ENCODE measurements around the gene SPATA3. TPM values are rescaled to one million over a fixed set of nuclear protein-coding genes. Genes with fewer than 3 reads are reported as not detected.

SPATA3 gene
- total RNA-seq, 6 experiments from 2014 or later, result not detected

DNA sequence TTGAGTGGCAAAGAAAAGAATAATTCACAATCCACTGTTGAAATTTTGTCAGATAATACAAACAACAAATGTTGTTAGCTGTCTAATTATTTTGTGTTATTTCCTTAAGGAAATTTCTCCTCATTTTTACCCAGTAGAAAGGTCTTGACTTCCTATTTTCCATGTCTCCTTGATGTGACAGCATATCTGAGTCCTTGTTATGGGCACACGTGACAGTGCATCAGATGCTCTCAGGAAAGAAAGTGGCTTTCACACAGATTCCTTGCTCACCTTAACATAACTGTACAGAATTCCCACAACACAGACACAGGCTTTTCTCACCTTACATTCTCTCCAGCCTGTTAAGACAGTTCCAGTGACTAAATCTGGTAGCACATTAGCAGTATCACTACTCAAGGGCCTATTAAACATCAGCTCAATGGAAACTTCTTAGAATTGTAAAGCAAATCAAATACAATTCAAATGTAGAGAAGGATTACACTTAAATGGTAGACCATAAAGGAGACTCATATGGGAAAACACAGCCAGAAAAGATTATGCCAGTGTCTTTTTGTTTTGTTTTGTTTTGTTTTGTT is 40.7 kb upstream of the SPATA3 start:
- H3K4me3 Mint-ChIP-seq, result no peak overlapping the region
- H3K4me1 Mint-ChIP-seq (ENCODE audit: low read depth), result peaks cover 13% of the 10 kb centered on the region
- no peak overlapping the region for H3K27ac Mint-ChIP-seq
- peaks cover 53% of the 10 kb centered on the region for H3K27me3 Mint-ChIP-seq (ENCODE audit: insufficient read depth)
- no peak for DNase-seq
- H3K9me3 Mint-ChIP-seq, result no peaks in the 10 kb centered on the region
- no peak for TF ChIP-seq CTCF (IDR thresholded peaks at IDR 0.05)
- no peaks in the 10 kb centered on the region for H3K36me3 Mint-ChIP-seq (ENCODE audit: low read depth)

DNA sequence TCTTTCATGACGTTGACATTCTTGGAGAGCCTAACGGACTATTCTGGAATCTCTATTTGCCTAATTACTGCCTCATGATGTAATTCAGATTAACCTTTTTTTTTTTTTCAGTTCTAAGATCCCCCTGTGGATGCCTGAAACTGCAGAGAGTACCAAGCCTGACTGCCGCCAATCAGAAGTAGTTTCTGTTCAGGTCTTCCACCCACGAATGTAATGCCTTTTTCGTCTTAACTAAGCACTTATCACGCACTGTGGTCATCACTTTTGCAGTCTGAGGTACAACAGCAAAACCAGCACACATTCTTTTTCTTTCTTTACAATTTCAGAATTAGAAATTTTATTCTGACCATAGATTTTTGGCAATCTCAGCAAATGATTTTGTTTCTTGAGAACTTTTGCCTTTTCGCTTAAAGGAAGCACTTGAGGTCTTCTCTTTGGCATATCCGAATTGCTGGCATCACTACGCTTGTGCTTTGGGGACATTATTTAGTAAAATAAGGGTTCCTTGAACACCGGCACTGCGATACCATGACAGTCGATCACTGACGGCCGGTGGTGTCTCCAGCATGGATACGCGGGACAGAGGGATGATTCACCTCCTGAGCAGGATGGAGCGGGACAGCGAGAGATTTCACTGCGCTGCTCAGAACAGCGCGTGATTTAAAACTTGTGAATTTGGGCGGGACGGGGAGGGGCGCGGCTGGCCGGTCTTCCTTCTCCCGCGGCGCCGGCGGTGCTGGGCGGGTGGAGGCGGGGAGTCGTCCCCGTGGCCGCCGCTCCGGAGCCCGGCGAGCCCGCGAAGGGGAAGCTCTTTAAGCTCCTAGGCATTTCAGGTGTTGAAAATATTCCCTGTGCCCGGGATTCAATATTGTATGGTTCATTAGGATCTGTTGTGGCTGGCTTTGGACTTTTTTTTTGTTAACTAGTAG is 38.8 kb upstream of the SPATA3 start:
- TF ChIP-seq CTCF (IDR thresholded peaks at IDR 0.05), result no peak
- peak overlapping the region; percentile 88 for H3K4me3 Mint-ChIP-seq
- H3K9me3 Mint-ChIP-seq, result no peaks in the 10 kb centered on the region
- no peak overlapping the region for H3K27ac Mint-ChIP-seq
- H3K36me3 Mint-ChIP-seq (ENCODE audit: low read depth), result no peaks in the 10 kb centered on the region
- H3K4me1 Mint-ChIP-seq (ENCODE audit: low read depth), result peaks cover 13% of the 10 kb centered on the region
- peak; percentile 13 for DNase-seq
- peaks cover 64% of the 10 kb centered on the region for H3K27me3 Mint-ChIP-seq (ENCODE audit: insufficient read depth)

DNA sequence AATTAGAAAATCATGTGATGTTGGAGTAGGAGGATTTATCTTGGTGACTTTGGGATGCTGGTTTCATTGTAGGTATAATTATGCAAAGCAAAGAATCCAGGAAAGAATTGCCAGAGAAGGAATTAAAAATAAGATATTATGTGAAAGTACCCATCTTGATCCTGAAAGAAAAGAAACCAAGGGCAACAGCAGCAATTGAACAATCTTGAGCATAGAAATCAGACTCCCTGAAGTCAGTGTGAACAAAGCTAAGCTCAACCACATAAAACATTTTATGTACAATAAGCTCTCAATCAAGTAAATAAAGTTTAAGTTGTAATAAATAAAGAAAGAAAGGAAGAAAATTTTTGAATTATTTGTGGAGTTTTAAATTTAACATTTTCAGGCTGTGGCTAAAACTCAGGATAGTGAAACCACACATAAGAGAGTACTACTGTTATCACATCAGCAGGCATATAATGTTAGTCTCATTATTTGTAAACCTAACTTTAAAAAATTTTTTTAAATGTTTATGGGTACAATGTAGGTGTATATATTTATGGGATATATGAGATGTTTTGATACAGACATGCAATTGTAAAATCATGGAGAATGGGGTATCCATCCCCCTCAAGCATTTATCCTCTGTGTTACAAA is 38.0 kb upstream of the SPATA3 start:
- Mint-ChIP-seq H3K27me3 (ENCODE audit: insufficient read depth) (peaks cover 60% of the 10 kb centered on the region), H3K36me3 (ENCODE audit: low read depth) (no peaks in the 10 kb centered on the region), H3K27ac (no peak overlapping the region), H3K4me3 (peak overlapping the region; percentile 88), H3K4me1 (ENCODE audit: low read depth) (peaks cover 13% of the 10 kb centered on the region), H3K9me3 (no peaks in the 10 kb centered on the region)
- DNase-seq, result no peak
- TF ChIP-seq CTCF (IDR thresholded peaks at IDR 0.05), result no peak

- Mint-ChIP-seq H3K9me3 (peaks cover 7% of the 10 kb centered on the region), H3K27me3 (ENCODE audit: insufficient read depth) (peaks cover 61% of the 10 kb centered on the region), H3K27ac (no peak overlapping the region), H3K4me1 (ENCODE audit: low read depth) (peaks cover 13% of the 10 kb centered on the region), H3K4me3 (no peak overlapping the region), H3K36me3 (ENCODE audit: low read depth) (0 out of 2 replicates have a peak, but pooled peaks cover 9% of the 10 kb centered on the region)
- no peak for DNase-seq
- no peak for TF ChIP-seq CTCF (IDR thresholded peaks at IDR 0.05)
Measured at GRCh38 chr2:230958820-230959756, 36.8 kb upstream of the SPATA3 start.

DNA sequence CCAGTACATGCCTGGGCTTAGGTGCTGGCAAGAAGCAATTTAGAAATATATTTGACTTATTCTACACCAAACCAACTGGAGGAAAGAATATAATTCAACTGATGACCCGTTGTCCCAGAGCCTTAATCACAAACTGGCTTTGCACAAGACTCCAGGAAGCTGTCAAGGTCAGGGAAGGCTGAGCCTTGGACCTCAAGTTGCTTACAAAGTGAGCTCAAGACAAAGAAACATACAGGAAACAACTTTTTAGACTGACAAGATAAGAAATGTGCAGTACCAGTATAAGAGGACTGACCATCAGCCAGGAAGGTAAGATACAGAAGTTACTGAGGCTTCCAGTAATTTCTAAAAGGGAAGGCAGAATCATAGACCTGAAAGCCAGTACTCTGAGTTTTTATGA is 35.9 kb upstream of the SPATA3 start:
- Mint-ChIP-seq H3K4me1 (ENCODE audit: low read depth) (peaks cover 13% of the 10 kb centered on the region), H3K36me3 (ENCODE audit: low read depth) (0 out of 2 replicates have a peak, but pooled peaks cover 9% of the 10 kb centered on the region), H3K9me3 (peaks cover 7% of the 10 kb centered on the region), H3K4me3 (no peak overlapping the region), H3K27me3 (ENCODE audit: insufficient read depth) (peaks cover 59% of the 10 kb centered on the region), H3K27ac (no peak overlapping the region)
- no peak for TF ChIP-seq CTCF (IDR thresholded peaks at IDR 0.05)
- DNase-seq, result no peak
